Measurements from ENCODE around the gene PPARA. TPM values are rescaled to one million over a fixed set of nuclear protein-coding genes. Genes with fewer than 3 reads are reported as not detected.
A peak's percentile ranks its signal among the peaks of the same experiment; 100 is the strongest.
"Not testable (repeated sequence)": the region's sequence is repeated elsewhere in the genome, so short reads cannot be mapped to it uniquely, and the experiment has no call there.

The PPARA gene
- polyA plus RNA-seq, 1 donor from 2014 or later: 7.1 TPM

- Mint-ChIP-seq H3K4me3 (no peak overlapping the region), H3K36me3 (peaks cover 42% of the 10 kb centered on the region), H3K27me3 (no peaks in the 10 kb centered on the region), H3K4me1 (peaks cover 0 to 3% (median 1%) of the 10 kb centered on the region in 3 donors), H3K9me3 (peaks cover 6 to 14% (median 10%) of the 10 kb centered on the region in 3 donors), H3K27ac (no peak overlapping the region)
Observed at GRCh38 chr22:46178755-46179505, 28.6 kb downstream of the PPARA start.

GRCh38 chr22:46179748-46180147, 29.4 kb downstream of the PPARA start:
- Mint-ChIP-seq H3K36me3 (peaks cover 42% of the 10 kb centered on the region), H3K27ac (no peak overlapping the region), H3K4me3 (no peak overlapping the region)

GRCh38 chr22:46180370-46181137, 30.2 kb downstream of the PPARA start:
- peaks cover 6 to 14% (median 10%) of the 10 kb centered on the region in 3 donors for H3K9me3 Mint-ChIP-seq
- peak overlapping the region in 1 of 4 donors; percentile 17 for H3K4me3 Mint-ChIP-seq
- no peaks in the 10 kb centered on the region for H3K4me1 Mint-ChIP-seq
- peaks cover 46% of the 10 kb centered on the region for H3K36me3 Mint-ChIP-seq
- no peaks in the 10 kb centered on the region for H3K27me3 Mint-ChIP-seq
- no peak overlapping the region for H3K27ac Mint-ChIP-seq

More at GRCh38 chr22:46179748-46180147, 29.4 kb downstream of the PPARA start:
- Mint-ChIP-seq H3K4me1 (no peaks in the 10 kb centered on the region), H3K27me3 (no peaks in the 10 kb centered on the region), H3K9me3 (peaks cover 6 to 14% (median 10%) of the 10 kb centered on the region in 3 donors)

GRCh38 chr22:46183733-46184132, 33.4 kb downstream of the PPARA start:
- H3K4me3 Mint-ChIP-seq: no peak overlapping the region
- no peak overlapping the region for H3K27ac Mint-ChIP-seq
- H3K27me3 Mint-ChIP-seq: no peaks in the 10 kb centered on the region
- peaks cover 0 to 12% (median 4%) of the 10 kb centered on the region in 3 donors for H3K9me3 Mint-ChIP-seq
- H3K36me3 Mint-ChIP-seq: peaks cover 29% of the 10 kb centered on the region
- H3K4me1 Mint-ChIP-seq: peaks cover 0 to 2% (median 0%) of the 10 kb centered on the region in 3 donors

- peaks cover 0 to 2% (median 0%) of the 10 kb centered on the region in 3 donors for H3K4me1 Mint-ChIP-seq
- H3K4me3 Mint-ChIP-seq: no peak overlapping the region
- H3K9me3 Mint-ChIP-seq: peaks cover 0 to 4% (median 4%) of the 10 kb centered on the region in 3 donors
- H3K27me3 Mint-ChIP-seq: no peaks in the 10 kb centered on the region
- H3K36me3 Mint-ChIP-seq: peaks cover 22% of the 10 kb centered on the region
- no peak overlapping the region for H3K27ac Mint-ChIP-seq
Observed at GRCh38 chr22:46185283-46185682, 35.0 kb downstream of the PPARA start.

GRCh38 chr22:46187862-46188261, 37.5 kb downstream of the PPARA start:
- peaks cover 24% of the 10 kb centered on the region for H3K36me3 Mint-ChIP-seq
- H3K4me1 Mint-ChIP-seq: peaks cover 0 to 2% (median 0%) of the 10 kb centered on the region in 3 donors
- H3K27ac Mint-ChIP-seq: no peak overlapping the region
- H3K9me3 Mint-ChIP-seq: peaks cover 0 to 5% (median 0%) of the 10 kb centered on the region in 3 donors
- no peaks in the 10 kb centered on the region for H3K27me3 Mint-ChIP-seq
- H3K4me3 Mint-ChIP-seq: no peak overlapping the region

GRCh38 chr22:46192210-46192993, 42.1 kb downstream of the PPARA start:
- peaks cover 13% of the 10 kb centered on the region for H3K36me3 Mint-ChIP-seq
- no peak overlapping the region for H3K27ac Mint-ChIP-seq
- H3K27me3 Mint-ChIP-seq: no peaks in the 10 kb centered on the region
- H3K9me3 Mint-ChIP-seq: peaks cover 0 to 5% (median 0%) of the 10 kb centered on the region in 3 donors
- no peak overlapping the region for H3K4me3 Mint-ChIP-seq
- peaks cover 0 to 4% (median 2%) of the 10 kb centered on the region in 3 donors for H3K4me1 Mint-ChIP-seq

GRCh38 chr22:46193898-46194310, 43.6 kb downstream of the PPARA start:
- Mint-ChIP-seq H3K27me3 (no peaks in the 10 kb centered on the region), H3K36me3 (peaks cover 13% of the 10 kb centered on the region), H3K27ac (no peak overlapping the region), H3K4me3 (no peak overlapping the region), H3K9me3 (peaks cover 0 to 5% (median 0%) of the 10 kb centered on the region in 3 donors), H3K4me1 (peaks cover 0 to 4% (median 0%) of the 10 kb centered on the region in 3 donors)

GRCh38 chr22:46195487-46196165, 45.3 kb downstream of the PPARA start:
- Mint-ChIP-seq H3K9me3 (peaks cover 0 to 5% (median 0%) of the 10 kb centered on the region in 3 donors), H3K36me3 (peaks cover 21% of the 10 kb centered on the region), H3K27me3 (no peaks in the 10 kb centered on the region), H3K4me1 (peaks cover 0 to 4% (median 0%) of the 10 kb centered on the region in 3 donors), H3K27ac (no peak overlapping the region), H3K4me3 (no peak overlapping the region)

- peak overlapping the region in 1 of 4 donors; percentile 6 for H3K4me3 Mint-ChIP-seq
- peaks cover 0 to 5% (median 0%) of the 10 kb centered on the region in 3 donors for H3K9me3 Mint-ChIP-seq
- peaks cover 21% of the 10 kb centered on the region for H3K36me3 Mint-ChIP-seq
- H3K27ac Mint-ChIP-seq: no peak overlapping the region
- H3K4me1 Mint-ChIP-seq: peaks cover 0 to 4% (median 0%) of the 10 kb centered on the region in 3 donors
- H3K27me3 Mint-ChIP-seq: no peaks in the 10 kb centered on the region
Observed at GRCh38 chr22:46196278-46196677, 46.0 kb downstream of the PPARA start.

- Mint-ChIP-seq H3K4me1 (peaks cover 0 to 4% (median 0%) of the 10 kb centered on the region in 3 donors), H3K36me3 (peaks cover 11% of the 10 kb centered on the region), H3K4me3 (no peak overlapping the region), H3K9me3 (no peaks in the 10 kb centered on the region), H3K27ac (no peak overlapping the region), H3K27me3 (no peaks in the 10 kb centered on the region)
Observed at GRCh38 chr22:46198274-46198673, 47.9 kb downstream of the PPARA start.

- not testable (repeated sequence) for H3K27me3 Mint-ChIP-seq, H3K4me1 Mint-ChIP-seq, H3K27ac Mint-ChIP-seq, H3K4me3 Mint-ChIP-seq, H3K9me3 Mint-ChIP-seq
- peaks cover 11% of the 10 kb centered on the region for H3K36me3 Mint-ChIP-seq
Observed at GRCh38 chr22:46198806-46199205, 48.5 kb downstream of the PPARA start.

GRCh38 chr22:46201059-46201757, 50.9 kb downstream of the PPARA start:
- Mint-ChIP-seq H3K4me3 (no peak overlapping the region), H3K9me3 (peaks cover 0 to 5% (median 0%) of the 10 kb centered on the region in 3 donors), H3K36me3 (peaks cover 19% of the 10 kb centered on the region), H3K27me3 (no peaks in the 10 kb centered on the region), H3K4me1 (peaks cover 0 to 1% (median 0%) of the 10 kb centered on the region in 3 donors), H3K27ac (peak overlapping the region in 1 of 3 donors; percentile 80)

All from IgD-negative memory B cell (primary cell).